ENCODE measurements around the gene WWTR1. TPM values are rescaled to one million over a fixed set of nuclear protein-coding genes. Genes with fewer than 3 reads are reported as not detected.

The WWTR1 gene
- total RNA-seq, 1 donor from 2014 or later, result 98.0 TPM

GRCh38 chr3:149472030-149472797 is 185.6 kb downstream of the WWTR1 start:
- DNase-seq (ENCODE audit: low spot score in 2 of 2, unreplicated experiment in 2 of 2), result no peak

GRCh38 chr3:149470381-149470780 is 187.4 kb downstream of the WWTR1 start:
- H3K27me3 Mint-ChIP-seq (ENCODE audit: low read depth), result no peaks in the 10 kb centered on the region
- H3K9me3 Mint-ChIP-seq, result no peaks in the 10 kb centered on the region
- no peak overlapping the region for H3K27ac Mint-ChIP-seq
- H3K4me1 Mint-ChIP-seq, result peaks cover 65% of the 10 kb centered on the region
- no peak overlapping the region for H3K4me3 Mint-ChIP-seq
- no peak for TF ChIP-seq CTCF (IDR thresholded peaks at IDR 0.05; ENCODE audit: unreplicated experiment)
- no peaks in the 10 kb centered on the region for H3K36me3 Mint-ChIP-seq
- DNase-seq (ENCODE audit: low spot score in 2 of 2, unreplicated experiment in 2 of 2), result no peak

More at GRCh38 chr3:149472030-149472797, 185.6 kb downstream of the WWTR1 start:
- Mint-ChIP-seq H3K27me3 (ENCODE audit: low read depth) (no peaks in the 10 kb centered on the region), H3K36me3 (no peaks in the 10 kb centered on the region), H3K4me3 (no peak overlapping the region), H3K27ac (peak overlapping the region; percentile 66), H3K9me3 (no peaks in the 10 kb centered on the region), H3K4me1 (peaks cover 53% of the 10 kb centered on the region)
- TF ChIP-seq CTCF (IDR thresholded peaks at IDR 0.05; ENCODE audit: unreplicated experiment), result no peak

- no peak for TF ChIP-seq CTCF (IDR thresholded peaks at IDR 0.05; ENCODE audit: unreplicated experiment)
- Mint-ChIP-seq H3K4me1 (peaks cover 56% of the 10 kb centered on the region), H3K9me3 (peaks cover 4% of the 10 kb centered on the region), H3K27ac (no peak overlapping the region), H3K4me3 (no peak overlapping the region), H3K36me3 (peaks cover 6% of the 10 kb centered on the region), H3K27me3 (ENCODE audit: low read depth) (no peaks in the 10 kb centered on the region)
- DNase-seq (ENCODE audit: low spot score in 2 of 2, unreplicated experiment in 2 of 2), result no peak
Measured at GRCh38 chr3:149468504-149469212, 189.2 kb downstream of the WWTR1 start.

Other genes starting within 250 kb of the WWTR1 start
- 0.34 to 1.8 TPM (median 1.4 TPM) in 3 replicates for gene TM4SF4, start 183.3 kb downstream of the WWTR1 start, total RNA-seq
- 49.6 to 55.7 TPM (median 52.4 TPM) in 3 replicates for gene COMMD2, start 94.5 kb upstream of the WWTR1 start, total RNA-seq
- gene ANKUB1, start 134.5 kb upstream of the WWTR1 start, total RNA-seq, result 0.13 to 0.34 TPM in 2 of 3 replicates, not detected in the other
- gene RNF13, start 155.2 kb upstream of the WWTR1 start, total RNA-seq, result 29.8 to 38.0 TPM (median 30.9 TPM) in 3 replicates